GM12878 (cell line): ENCODE measurements around the gene FOXF1. TPM values are rescaled to one million over a fixed set of nuclear protein-coding genes. Genes with fewer than 3 reads are reported as not detected.

Experiments
- ATAC-seq: fragments of 200-7000 bp; cut with Tn5 transposase; 3 replicates; pipeline ENCODE4 v1.9.1; 2020; ENCODE audit warnings: mild to moderate bottlenecking, moderate library complexity
- BruUV-seq: library from RNA; stranded (reverse); fragments of 400-500 nt; replicated peaks from 2 replicates; lab custom pipeline; 2021; lab: Mats Ljungman, UMichigan
- CTCF ChIA-PET: fragments of 300-600 bp; sonication (Branson Sonifier 250); formaldehyde crosslinking; extraction: SDS; loops from one replicate; lab custom pipeline; 2021; ENCODE audit warnings: inconsistent platforms; lab: Yijun Ruan, JAX
- POLR2A ChIA-PET: fragments of 350-600 bp; formaldehyde crosslinking; extraction: SDS; loops from one replicate; lab custom pipeline; 2021; ENCODE audit warnings: inconsistent platforms; lab: Charles Lee
- RAD21 ChIA-PET: fragments of 300-600 bp; sonication (Branson Sonifier 250); formaldehyde crosslinking; loops from one replicate; lab custom pipeline; 2023; ENCODE audit warnings: antibody characterized with exemption; ENCODE audit not compliant: unreplicated experiment; lab: Charles Lee
- SMC1A ChIA-PET: fragments of 300-600 bp; sonication (Branson Sonifier 250); formaldehyde crosslinking; loops from one replicate; lab custom pipeline; 2023; ENCODE audit not compliant: unreplicated experiment, uncharacterized antibody; lab: Charles Lee
- DNase-seq: peaks from one replicate; pipeline ENCODE4 v3.0.0-alpha.2; 2011; ENCODE audit warnings: low read depth, low spot score
- FAIRE-seq: peaks from 3 replicates; lab custom pipeline; 2011; peaks lifted over from hg19 to GRCh38; lab: Jason Lieb, UNC
- H2AFZ ChIP-seq: 2 replicates; pipeline ENCODE4 v1.6.0; 2011; ENCODE audit warnings: low read depth, low read length, control low read depth; ENCODE audit not compliant: control insufficient read depth
- H3K27ac ChIP-seq: 2 replicates; pipeline ENCODE4 v1.5.1; 2011; ENCODE audit warnings: control low read depth; ENCODE audit not compliant: control insufficient read depth, insufficient read depth
- H3K27me3 ChIP-seq, 2 experiments: replicated peaks in 1 of 2; 2 replicates each; pipeline versions ENCODE4 v1.6.0 to v1.6.1; 2011; ENCODE audit warnings: low read length in 1 of 2; ENCODE audit not compliant: control insufficient read depth in 2 of 2, insufficient read depth in 2 of 2
- H3K36me3 ChIP-seq, 2 experiments: 2 replicates each; pipeline ENCODE4 v1.5.1; 2011; ENCODE audit warnings: low read length in 1 of 2; ENCODE audit not compliant: control insufficient read depth in 2 of 2, insufficient read depth in 2 of 2
- H3K4me1 ChIP-seq: 2 replicates; pipeline ENCODE4 v1.6.1; 2011; ENCODE audit warnings: mild to moderate bottlenecking, low read length, moderate library complexity, mixed read lengths; ENCODE audit not compliant: control insufficient read depth, insufficient read depth
- H3K4me2 ChIP-seq: 2 replicates; pipeline ENCODE4 v1.6.0; 2011; ENCODE audit warnings: control low read depth; ENCODE audit not compliant: control insufficient read depth, insufficient read depth
- H3K4me3 ChIP-seq: fragments of 200-600 bp; sonication (generic); 2 replicates; pipeline ENCODE4 v1.5.1; 2016
- H3K79me2 ChIP-seq: 2 replicates; pipeline ENCODE4 v1.6.0; 2011; ENCODE audit warnings: low read length; ENCODE audit not compliant: control insufficient read depth, insufficient read depth
- H3K9ac ChIP-seq: 2 replicates; pipeline ENCODE4 v1.8.0; 2011; ENCODE audit warnings: low read length, control low read depth, mixed read lengths; ENCODE audit not compliant: control insufficient read depth, insufficient read depth
- H3K9me3 ChIP-seq: replicated peaks from 3 replicates; pipeline ENCODE4 v1.5.1; 2011; ENCODE audit warnings: mild to moderate bottlenecking, low read length; ENCODE audit not compliant: control insufficient read depth, insufficient read depth
- H4K20me1 ChIP-seq: 2 replicates; pipeline ENCODE4 v1.6.0; 2011; ENCODE audit not compliant: control insufficient read depth, insufficient read depth
- ATF2 ChIP-seq: IDR thresholded peaks from 2 replicates; pipeline ENCODE4 v1.6.1; 2012; ENCODE audit warnings: low read length, inconsistent platforms
- CBFB ChIP-seq: IDR thresholded peaks from 2 replicates; pipeline ENCODE4 v1.6.1; 2016; ENCODE audit warnings: antibody characterized with exemption, low read depth
- EGR1 ChIP-seq, 2 experiments: IDR thresholded peaks; 1 replicate in 1 of 2; 2 replicates in 1 of 2; pipeline ENCODE4 v1.6.1; 2011 to 2012; ENCODE audit warnings: low read depth in 2 of 2, low read length in 2 of 2, borderline replicate concordance in 1 of 2, mild to moderate bottlenecking in 1 of 2, moderate library complexity in 1 of 2
- ETV6 ChIP-seq, 2 experiments: fragments of 450-650 bp in 1 of 2; IDR thresholded peaks in 1 of 2; conservative IDR thresholded peaks in 1 of 2; 2 replicates each; pipeline ENCODE4 v1.6.1; 2014; ENCODE audit warnings: antibody characterized with exemption in 1 of 2, borderline replicate concordance in 1 of 2, low read depth in 1 of 2, mild to moderate bottlenecking in 1 of 2, moderate library complexity in 1 of 2
- EZH2 ChIP-seq: IDR thresholded peaks from 2 replicates; pipeline ENCODE4 v1.6.1; 2012; ENCODE audit warnings: low read depth, mild to moderate bottlenecking, control low read depth, inconsistent platforms, low read length, borderline replicate concordance; ENCODE audit not compliant: control insufficient read depth
- FOS ChIP-seq: IDR thresholded peaks from 3 replicates; pipeline ENCODE4 v1.6.1; 2011; ENCODE audit warnings: borderline replicate concordance; ENCODE audit not compliant: insufficient read length; ENCODE audit errors: extremely low read depth
- MEF2A ChIP-seq: IDR thresholded peaks from 2 replicates; pipeline ENCODE4 v1.6.1; 2011; ENCODE audit warnings: low read depth, mild to moderate bottlenecking, low read length, moderate library complexity; ENCODE audit not compliant: insufficient read depth
- MEF2B ChIP-seq: fragments of 450-650 bp; IDR thresholded peaks from 2 replicates; pipeline ENCODE4 v1.6.1; 2018; ENCODE audit warnings: mild to moderate bottlenecking, moderate library complexity; ENCODE audit not compliant: partially characterized antibody, poor library complexity, severe bottlenecking
- MLLT1 ChIP-seq: fragments of 450-650 bp; IDR thresholded peaks from 2 replicates; pipeline ENCODE4 v1.6.1; 2016; ENCODE audit warnings: mild to moderate bottlenecking
- NRF1 ChIP-seq: conservative IDR thresholded peaks from 2 replicates; pipeline ENCODE4 v1.6.1; 2011; ENCODE audit warnings: mild to moderate bottlenecking, low read depth, low read length, improper control_type of control experiment
- POLR2A ChIP-seq: IDR thresholded peaks from 2 replicates; pipeline ENCODE4 v1.6.1; 2011; ENCODE audit warnings: low read depth, mild to moderate bottlenecking, low read length
- ZNF622 ChIP-seq: fragments of 450-650 bp; IDR thresholded peaks from 2 replicates; pipeline ENCODE4 v1.6.1; 2017; ENCODE audit warnings: mild to moderate bottlenecking, inconsistent platforms
- WGBS: methylation state at CpG from one replicate; pipeline ENCODE4 v1.1.6; 2016; ENCODE audit warnings: low lambda C conversion rate; ENCODE audit not compliant: insufficient replicate concordance, insufficient coverage; ENCODE audit errors: missing lambda C conversion rate; 5-methylcytosine and 5-hydroxymethylcytosine counted together
- in situ Hi-C: fragments of 300-500 bp; cut with MboI; formaldehyde crosslinking; loops from 9 replicates; pipeline ENCODE4 v1.14.3; 2018; ENCODE audit warnings: mixed read lengths
- intact Hi-C: fragments of 100-400 bp; cut with micrococcal nuclease; formaldehyde crosslinking; loops from one replicate; pipeline ENCODE4 v1.14.2; 2022; ENCODE audit not compliant: unreplicated experiment
- polyA plus RNA-seq, 11 experiments: library from polyadenylated mRNA; depleted of rRNA in 4 of 11; unstranded in 6 of 11; stranded (reverse) in 5 of 11; fragments of >200 nt; fragmentation: Nextera tagmentation in 4 of 11; fragmentation: Illumina TruSeq in 1 of 11; extraction: Ambion mirVana in 4 of 11; extraction: Trizol in 1 of 11; gene quantifications; 1 replicate in 1 of 11; 2 replicates in 10 of 11; pipeline versions ENCODE4 v1.2.1 to v1.2.3, GENCODE V29; 2011 to 2016; ENCODE audit warnings: inconsistent platforms in 2 of 11, missing spikeins in 2 of 11, low read depth in 1 of 11
- total RNA-seq, 4 experiments: library from RNA; depleted of rRNA in 3 of 4; stranded (reverse); fragments of >200 nt in 3 of 4; fragmentation: Illumina TruSeq in 1 of 4; extraction: Trizol in 1 of 4; gene quantifications; 2 replicates each; pipeline versions ENCODE4 v1.2.1 to v1.2.3, GENCODE V29; 2013 to 2021
- TF ChIP-seq, protein P1 (sequence below): IDR thresholded peaks from 2 replicates; pipeline ENCODE4 v1.6.1; 2011; ENCODE audit warnings: mild to moderate bottlenecking, low read depth, low read length, moderate library complexity; ENCODE audit not compliant: insufficient replicate concordance
- TF ChIP-seq, protein P2 (sequence below): fragments of 450-650 bp; IDR thresholded peaks from 2 replicates; pipeline ENCODE4 v1.6.1; 2017; ENCODE audit warnings: mild to moderate bottlenecking, low read depth, inconsistent platforms; ENCODE audit not compliant: poor library complexity, severe bottlenecking
- TF ChIP-seq, protein P3 (sequence below): fragments of 450-650 bp; IDR thresholded peaks from 2 replicates; pipeline ENCODE4 v1.6.1; 2017; ENCODE audit warnings: borderline replicate concordance

Gene FOXF1
- total and polyA plus RNA-seq, 10 of the 15 experiments (the other 5 are each of a cell fraction or from before 2014, with no cell fraction given), result 0.01 TPM; not detected in 9

DNA sequence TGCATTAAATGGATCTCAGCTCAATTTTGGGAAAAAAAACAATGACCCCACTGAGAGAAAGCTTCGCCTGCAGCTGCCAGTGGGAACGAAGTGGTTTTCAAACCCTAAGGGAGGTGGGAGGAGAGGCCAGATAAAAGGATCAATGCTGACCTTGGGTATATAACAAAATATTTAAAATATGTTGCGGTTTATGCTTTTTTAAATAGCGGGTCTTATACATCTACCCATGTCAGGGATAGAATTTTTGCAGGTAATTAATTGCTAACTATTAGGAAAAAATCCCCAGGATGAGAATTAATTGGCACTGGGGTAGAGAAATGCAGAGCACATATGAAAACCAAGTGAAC, 10.9 kb upstream of the FOXF1 start:
- no peaks in the 10 kb centered on the region for H4K20me1 ChIP-seq
- H3K9ac ChIP-seq, result no peak overlapping the region
- TF ChIP-seq MLLT1 (no peak), EGR1 (IDR thresholded peaks at IDR 0.05; ENCODE audit: borderline replicate concordance in 1 of 2, low read depth in 2 of 2, low read length in 2 of 2) (no peak), ETV6 (conservative IDR thresholded peaks at IDR 0.05 in 1 of 2, IDR thresholded peaks at IDR 0.05 in 1 of 2; ENCODE audit: borderline replicate concordance in 1 of 2, low read depth in 1 of 2) (no peak), CBFB (no peak), FOS (no peak), ATF2 (no peak), MEF2B (no peak), MEF2A (no peak), ZNF622 (no peak), EZH2 (no peak), NRF1 (no peak), POLR2A (no peak)
- TF ChIP-seq, protein P1, sequence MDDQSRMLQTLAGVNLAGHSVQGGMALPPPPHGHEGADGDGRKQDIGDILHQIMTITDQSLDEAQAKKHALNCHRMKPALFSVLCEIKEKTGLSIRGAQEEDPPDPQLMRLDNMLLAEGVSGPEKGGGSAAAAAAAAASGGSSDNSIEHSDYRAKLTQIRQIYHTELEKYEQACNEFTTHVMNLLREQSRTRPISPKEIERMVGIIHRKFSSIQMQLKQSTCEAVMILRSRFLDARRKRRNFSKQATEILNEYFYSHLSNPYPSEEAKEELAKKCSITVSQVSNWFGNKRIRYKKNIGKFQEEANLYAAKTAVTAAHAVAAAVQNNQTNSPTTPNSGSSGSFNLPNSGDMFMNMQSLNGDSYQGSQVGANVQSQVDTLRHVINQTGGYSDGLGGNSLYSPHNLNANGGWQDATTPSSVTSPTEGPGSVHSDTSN, result no peak
- TF ChIP-seq, protein P2, sequence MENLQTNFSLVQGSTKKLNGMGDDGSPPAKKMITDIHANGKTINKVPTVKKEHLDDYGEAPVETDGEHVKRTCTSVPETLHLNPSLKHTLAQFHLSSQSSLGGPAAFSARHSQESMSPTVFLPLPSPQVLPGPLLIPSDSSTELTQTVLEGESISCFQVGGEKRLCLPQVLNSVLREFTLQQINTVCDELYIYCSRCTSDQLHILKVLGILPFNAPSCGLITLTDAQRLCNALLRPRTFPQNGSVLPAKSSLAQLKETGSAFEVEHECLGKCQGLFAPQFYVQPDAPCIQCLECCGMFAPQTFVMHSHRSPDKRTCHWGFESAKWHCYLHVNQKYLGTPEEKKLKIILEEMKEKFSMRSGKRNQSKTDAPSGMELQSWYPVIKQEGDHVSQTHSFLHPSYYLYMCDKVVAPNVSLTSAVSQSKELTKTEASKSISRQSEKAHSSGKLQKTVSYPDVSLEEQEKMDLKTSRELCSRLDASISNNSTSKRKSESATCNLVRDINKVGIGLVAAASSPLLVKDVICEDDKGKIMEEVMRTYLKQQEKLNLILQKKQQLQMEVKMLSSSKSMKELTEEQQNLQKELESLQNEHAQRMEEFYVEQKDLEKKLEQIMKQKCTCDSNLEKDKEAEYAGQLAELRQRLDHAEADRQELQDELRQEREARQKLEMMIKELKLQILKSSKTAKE, result no peak
- TF ChIP-seq, protein P3, sequence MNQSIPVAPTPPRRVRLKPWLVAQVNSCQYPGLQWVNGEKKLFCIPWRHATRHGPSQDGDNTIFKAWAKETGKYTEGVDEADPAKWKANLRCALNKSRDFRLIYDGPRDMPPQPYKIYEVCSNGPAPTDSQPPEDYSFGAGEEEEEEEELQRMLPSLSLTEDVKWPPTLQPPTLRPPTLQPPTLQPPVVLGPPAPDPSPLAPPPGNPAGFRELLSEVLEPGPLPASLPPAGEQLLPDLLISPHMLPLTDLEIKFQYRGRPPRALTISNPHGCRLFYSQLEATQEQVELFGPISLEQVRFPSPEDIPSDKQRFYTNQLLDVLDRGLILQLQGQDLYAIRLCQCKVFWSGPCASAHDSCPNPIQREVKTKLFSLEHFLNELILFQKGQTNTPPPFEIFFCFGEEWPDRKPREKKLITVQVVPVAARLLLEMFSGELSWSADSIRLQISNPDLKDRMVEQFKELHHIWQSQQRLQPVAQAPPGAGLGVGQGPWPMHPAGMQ, result no peak
- FAIRE-seq (no peak), ATAC-seq (no peak), DNase-seq (no peak)
- no peak overlapping the region for H3K27ac ChIP-seq
- ChIA-PET POLR2A (no interaction called here), RAD21 (no interaction called here), CTCF (no interaction called here), SMC1A (no interaction called here)
- no peaks in the 10 kb centered on the region for H3K36me3 ChIP-seq
- intact Hi-C loops (no loop called here), in situ Hi-C loops (no loop called here)
- no TSS peak for BruUV-seq
- no peak overlapping the region for H3K4me2 ChIP-seq
- H3K79me2 ChIP-seq, result no peaks in the 10 kb centered on the region
- no peaks in the 10 kb centered on the region for H3K9me3 ChIP-seq
- 2% methylated on average over 4 of the region's 4 CpGs for WGBS
- peaks cover 19 to 20% of the 10 kb centered on the region in 2 experiments for H3K27me3 ChIP-seq
- no peaks in the 10 kb centered on the region for H3K4me1 ChIP-seq
- H2AFZ ChIP-seq, result no peak overlapping the region
- H3K4me3 ChIP-seq, result no peak overlapping the region
